Stimulated activated effector memory CD8-positive, alpha-beta T cell treated with anti-CD3 and anti-CD28 coated beads, Interleukin-12 subunit alpha, Interleukin-12 subunit beta, amount 100 ng/mL, for 72 hours (primary cell): ENCODE results near the gene LLGL2.
A peak's percentile ranks its signal among the peaks of the same experiment; 100 is the strongest.

Source experiments
- ATAC-seq: fragments of 150-1000 bp; cut with Tn5 transposase; 2 replicates; pipeline ENCODE4 v1.10.0; 2021
- DNase-seq, 2 donors: peaks; one replicate each; pipeline ENCODE4 v3.0.0; 2021 to 2022; ENCODE audit warnings: low spot score in 2 of 2
- H3K27ac Mint-ChIP-seq: one replicate; pipeline ENCODE4 v1.8.0; 2022; ENCODE audit warnings: mild to moderate bottlenecking, mixed read lengths
- H3K36me3 Mint-ChIP-seq: one replicate; pipeline ENCODE4 v1.8.0; 2022; ENCODE audit warnings: mild to moderate bottlenecking, mixed read lengths
- H3K4me1 Mint-ChIP-seq: one replicate; pipeline ENCODE4 v1.8.0; 2022; ENCODE audit warnings: mixed read lengths
- H3K4me3 Mint-ChIP-seq: one replicate; pipeline ENCODE4 v1.8.0; 2022; ENCODE audit warnings: mild to moderate bottlenecking, mixed read lengths
- H3K9me3 Mint-ChIP-seq: one replicate; pipeline ENCODE4 v1.8.0; 2022; ENCODE audit warnings: mixed read lengths

LLGL2 gene

DNA sequence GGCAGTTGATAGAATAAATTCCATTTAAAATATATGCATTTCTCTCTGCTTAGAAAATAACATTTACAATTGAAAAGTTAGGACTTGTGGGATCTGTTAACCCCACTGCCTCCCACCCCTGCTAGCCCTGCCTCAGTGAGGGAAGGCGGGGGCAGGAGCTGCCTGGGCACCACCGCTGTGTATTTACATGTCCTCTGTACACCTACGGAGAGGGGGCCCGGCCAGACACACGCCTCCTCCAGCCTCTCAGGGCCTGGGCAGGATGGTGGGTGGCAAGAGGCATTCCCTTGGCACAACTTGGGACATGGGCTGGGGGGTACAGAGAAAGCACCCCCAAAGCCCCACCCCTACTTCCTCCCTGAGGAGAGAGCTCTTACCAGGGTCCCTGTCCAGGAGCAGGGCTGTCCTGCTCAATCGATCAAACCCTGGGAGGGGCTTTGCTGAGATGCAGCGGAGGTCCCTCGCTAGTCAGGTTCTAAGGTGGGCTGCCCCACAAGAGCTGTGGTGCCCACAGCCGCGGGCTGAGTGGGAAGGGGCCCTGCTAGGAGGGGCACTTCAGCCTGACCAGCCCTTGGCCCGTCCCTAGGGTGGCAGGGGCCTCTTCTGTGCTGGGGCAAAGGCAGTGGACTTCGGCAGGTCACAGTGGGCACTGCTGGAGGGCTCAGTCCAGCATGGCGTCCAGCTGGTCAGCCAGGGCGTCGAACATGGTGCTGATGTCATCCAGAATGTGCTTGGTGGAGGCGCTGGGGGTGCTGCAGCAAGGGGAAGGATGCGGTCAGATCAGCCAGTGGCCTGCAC is 24.9 kb upstream of the LLGL2 start:
- Mint-ChIP-seq H3K27ac (no peak overlapping the region), H3K9me3 (no peaks in the 10 kb centered on the region), H3K36me3 (peaks cover 21% of the 10 kb centered on the region), H3K4me1 (no peaks in the 10 kb centered on the region), H3K4me3 (no peak overlapping the region)
- ATAC-seq, result no peak
- no peak for DNase-seq

DNA sequence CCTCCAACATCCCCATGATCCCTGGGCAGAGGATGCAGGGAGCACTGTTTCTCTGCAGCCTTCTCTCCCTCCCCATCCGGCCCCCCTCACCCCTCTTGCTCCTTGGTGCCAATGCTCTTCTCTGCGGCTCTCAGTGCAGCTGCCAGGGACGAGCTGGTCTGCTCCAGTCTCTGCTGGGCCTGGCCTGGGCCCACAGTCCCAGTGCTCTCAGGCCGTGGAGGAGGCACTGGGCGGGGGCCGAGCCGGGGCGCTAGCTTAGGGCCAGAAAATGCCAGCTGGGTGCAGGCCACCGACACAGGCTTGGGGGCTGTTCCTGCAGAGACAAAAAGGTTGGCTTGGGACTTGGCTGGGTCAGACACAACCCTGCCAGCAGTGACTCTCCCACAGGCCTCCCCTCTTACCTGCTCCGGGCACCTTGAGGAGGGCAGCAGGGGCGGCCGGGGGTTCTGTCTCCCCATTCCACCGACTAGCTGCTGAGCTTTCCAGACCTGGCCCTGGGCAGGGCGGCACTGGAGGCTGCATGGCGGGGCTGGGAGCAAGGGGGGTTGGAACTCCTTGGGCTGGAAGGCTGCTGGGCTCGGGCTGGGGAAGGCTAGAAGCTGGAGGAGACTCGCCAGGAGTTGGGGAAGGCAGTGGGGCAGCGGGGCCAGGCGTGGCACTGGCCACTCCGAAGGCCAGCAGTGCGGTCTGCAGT is 24.0 kb upstream of the LLGL2 start:
- H3K27ac Mint-ChIP-seq, result no peak overlapping the region
- ATAC-seq (no peak), DNase-seq (no peak)
- H3K4me3 Mint-ChIP-seq, result no peak overlapping the region
- H3K9me3 Mint-ChIP-seq, result no peaks in the 10 kb centered on the region
- H3K4me1 Mint-ChIP-seq, result no peaks in the 10 kb centered on the region
- H3K36me3 Mint-ChIP-seq, result peaks cover 15% of the 10 kb centered on the region

DNA sequence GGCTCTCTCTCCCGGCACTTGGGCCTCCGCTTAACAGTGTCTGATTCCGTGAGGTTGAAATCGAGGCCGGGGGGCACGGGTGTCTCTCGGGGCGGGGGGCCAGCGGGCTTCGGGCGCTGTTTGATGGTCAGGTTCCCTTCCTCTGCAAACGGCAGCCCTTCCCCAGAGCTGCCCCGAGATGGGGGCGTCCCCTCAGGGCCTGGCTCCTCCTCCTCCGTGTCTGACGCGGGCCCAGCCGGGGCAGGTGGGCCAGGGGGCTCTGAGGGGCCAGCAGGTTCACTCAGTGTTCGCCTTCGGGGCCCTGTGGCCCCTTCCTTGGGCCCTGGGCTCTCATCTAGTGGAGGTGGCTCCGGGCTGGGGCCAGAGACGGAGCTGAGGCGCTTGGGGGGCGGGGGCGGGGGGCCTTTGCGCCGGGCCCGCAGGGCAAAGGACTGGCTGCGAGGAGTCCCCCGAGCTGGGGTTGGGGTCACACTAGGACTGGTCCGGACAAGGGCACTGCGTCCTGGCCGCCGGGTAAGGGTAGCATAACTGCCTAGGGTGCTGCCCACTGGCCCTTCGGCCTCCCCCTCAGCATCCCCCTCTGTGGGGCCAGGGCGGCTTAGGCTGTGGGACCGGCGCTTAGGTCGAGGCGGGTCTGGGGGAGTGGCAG is 23.3 kb upstream of the LLGL2 start:
- no peak for DNase-seq

DNA sequence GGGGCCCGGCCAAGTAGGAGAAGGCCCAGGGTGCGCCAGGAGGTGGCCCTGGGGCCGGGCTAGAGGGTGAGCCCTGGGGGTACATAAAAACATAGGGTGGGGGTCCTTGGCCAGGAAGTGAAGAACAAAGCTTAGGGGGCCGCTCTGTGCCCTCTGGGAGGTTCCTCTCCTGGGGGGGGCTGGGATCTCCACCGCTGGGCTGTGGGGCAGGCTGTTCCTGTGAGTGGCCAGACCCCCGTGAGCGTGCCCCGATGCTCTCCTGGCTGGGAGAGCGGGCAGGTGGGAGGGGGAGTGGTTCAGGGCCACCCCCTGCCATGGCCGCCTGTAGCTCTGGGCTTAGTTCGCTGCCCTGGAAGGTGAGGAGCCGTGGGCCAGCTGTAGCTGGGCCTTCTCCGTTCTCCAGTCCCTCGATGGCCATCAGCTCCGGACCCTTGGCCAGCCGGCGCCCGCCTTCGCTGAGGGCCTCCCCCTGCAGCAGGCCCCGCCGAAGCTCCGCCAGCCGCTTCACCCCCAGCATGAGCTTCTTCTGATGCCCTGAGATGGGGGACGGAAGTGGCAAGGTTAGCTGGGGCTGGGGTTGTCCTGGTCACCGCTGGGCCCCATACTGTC is 22.7 kb upstream of the LLGL2 start:
- H3K4me1 Mint-ChIP-seq, result no peaks in the 10 kb centered on the region
- H3K4me3 Mint-ChIP-seq, result no peak overlapping the region
- peaks cover 2% of the 10 kb centered on the region for H3K36me3 Mint-ChIP-seq
- ATAC-seq (no peak), DNase-seq (no peak)
- no peak overlapping the region for H3K27ac Mint-ChIP-seq
- no peaks in the 10 kb centered on the region for H3K9me3 Mint-ChIP-seq

More for the DNA sequence above, 23.3 kb upstream of the LLGL2 start:
- no peak for ATAC-seq
- peaks cover 9% of the 10 kb centered on the region for H3K36me3 Mint-ChIP-seq
- no peak overlapping the region for H3K4me3 Mint-ChIP-seq
- no peaks in the 10 kb centered on the region for H3K9me3 Mint-ChIP-seq
- no peaks in the 10 kb centered on the region for H3K4me1 Mint-ChIP-seq
- no peak overlapping the region for H3K27ac Mint-ChIP-seq

DNA sequence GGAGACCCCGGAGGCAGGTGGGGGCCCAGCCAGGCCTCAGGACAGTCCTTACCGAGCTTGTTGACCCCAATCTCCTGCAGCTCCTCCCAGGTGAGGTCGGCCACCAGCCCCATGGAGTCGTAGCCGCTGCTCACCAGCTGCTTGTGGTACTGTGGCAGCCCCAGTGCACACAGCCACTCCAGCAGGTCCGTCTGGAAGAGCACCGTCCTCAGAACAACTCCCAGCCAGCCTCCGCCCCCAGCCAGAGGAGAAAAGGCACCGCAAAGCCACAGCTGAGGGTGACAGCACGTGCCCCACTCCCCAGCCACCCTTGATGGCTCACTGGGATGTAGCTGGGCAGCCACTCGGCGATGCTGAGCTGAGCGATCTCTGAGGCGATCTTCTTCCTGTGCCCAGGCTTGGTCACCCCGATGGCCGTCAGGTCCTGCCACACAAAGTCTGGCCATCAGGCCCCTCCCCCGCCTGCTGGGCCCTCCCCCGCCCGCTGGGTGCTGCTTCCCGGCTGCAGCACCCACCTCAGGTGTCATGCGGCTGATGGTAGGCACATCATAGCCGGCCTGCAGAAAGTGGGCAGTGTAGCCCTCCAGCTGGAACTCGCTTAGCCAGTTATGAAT is 22.1 kb upstream of the LLGL2 start:
- H3K27ac Mint-ChIP-seq, result no peak overlapping the region

DNA sequence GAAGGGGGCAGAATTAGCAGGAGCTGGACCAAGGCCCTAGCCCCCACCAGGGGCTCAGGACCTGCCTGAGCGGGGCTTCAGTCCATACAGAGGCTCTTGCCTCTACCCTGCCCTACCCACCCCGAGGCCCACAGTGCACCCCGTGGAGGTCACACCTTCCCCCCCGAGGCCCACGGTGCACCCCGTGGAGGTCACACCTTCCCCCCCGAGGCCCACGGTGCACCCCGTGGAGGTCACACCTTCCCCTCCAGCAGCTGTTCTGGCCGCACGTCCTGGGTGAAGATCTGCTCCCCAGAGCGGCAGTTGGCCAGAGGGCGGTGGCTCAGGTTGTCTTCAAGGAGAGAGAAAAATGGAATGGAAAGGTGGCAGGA is 21.5 kb upstream of the LLGL2 start:
- ATAC-seq (peak; percentile 29), DNase-seq (no peak)
- H3K36me3 Mint-ChIP-seq, result no peaks in the 10 kb centered on the region

More for the DNA sequence above, 22.1 kb upstream of the LLGL2 start:
- DNase-seq (no peak), ATAC-seq (no peak)
- Mint-ChIP-seq H3K4me3 (no peak overlapping the region), H3K9me3 (no peaks in the 10 kb centered on the region), H3K36me3 (no peaks in the 10 kb centered on the region), H3K4me1 (no peaks in the 10 kb centered on the region)

DNA sequence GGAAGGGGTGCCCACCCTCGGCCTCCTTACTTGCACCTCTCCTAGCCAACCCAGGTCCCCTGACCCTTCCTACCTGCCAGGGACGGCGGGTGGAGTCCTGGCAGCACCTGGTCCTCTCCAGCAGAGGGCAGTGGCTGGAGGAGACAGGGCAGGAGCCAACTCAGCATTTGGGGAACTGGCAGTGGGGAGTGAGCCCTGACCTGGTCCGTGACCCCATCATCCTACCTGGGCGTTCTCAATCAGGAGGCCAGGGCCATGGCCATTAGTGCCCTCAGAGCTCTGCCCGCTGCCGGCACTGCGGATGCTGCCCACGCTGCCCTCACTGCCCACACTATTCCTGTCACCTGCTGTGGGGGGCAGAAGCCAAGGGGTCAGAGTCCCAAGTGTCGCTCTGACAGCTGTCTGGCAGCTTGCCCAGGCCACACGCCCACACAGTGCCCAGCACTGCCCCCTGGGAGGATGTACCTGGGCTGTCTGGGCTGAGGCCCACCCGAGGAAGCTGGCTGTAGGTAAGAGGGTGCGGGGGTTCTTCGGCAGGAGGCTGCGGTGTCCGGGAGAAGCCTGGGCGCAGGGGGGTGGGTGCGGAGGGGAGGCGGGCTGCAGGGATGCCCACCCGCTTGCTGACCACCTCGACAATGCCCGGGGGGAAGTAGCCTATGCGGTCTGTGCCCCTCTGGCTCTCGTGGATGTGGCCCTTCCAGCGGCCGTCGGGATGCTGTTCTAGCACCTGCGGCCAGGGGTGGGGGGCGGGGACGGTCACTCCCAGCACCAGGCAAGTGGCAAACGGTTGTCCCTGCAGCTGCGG is 20.9 kb upstream of the LLGL2 start:
- no peak overlapping the region for H3K4me3 Mint-ChIP-seq
- DNase-seq, result peak in 1 of 2 donors; percentile 70

More for the DNA sequence above, 21.5 kb upstream of the LLGL2 start:
- no peaks in the 10 kb centered on the region for H3K4me1 Mint-ChIP-seq
- H3K9me3 Mint-ChIP-seq, result no peaks in the 10 kb centered on the region
- no peak overlapping the region for H3K4me3 Mint-ChIP-seq
- no peak overlapping the region for H3K27ac Mint-ChIP-seq

DNA sequence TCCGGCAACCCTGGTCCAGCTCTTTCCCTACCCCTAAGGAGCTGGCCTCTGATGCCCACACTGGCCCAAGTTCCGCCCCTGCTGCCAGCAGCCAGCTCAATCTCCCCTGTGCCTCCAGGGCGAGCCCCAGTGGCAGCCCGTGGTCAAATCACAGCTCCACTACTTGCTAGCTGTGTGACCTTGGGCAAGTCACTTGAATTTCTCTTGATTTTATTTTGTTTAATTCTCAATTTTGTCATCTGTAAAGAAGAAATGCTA is 20.4 kb upstream of the LLGL2 start:
- ATAC-seq (no peak), DNase-seq (no peak)
- H3K27ac Mint-ChIP-seq, result no peak overlapping the region
- H3K36me3 Mint-ChIP-seq, result no peaks in the 10 kb centered on the region
- H3K4me1 Mint-ChIP-seq, result peaks cover 5% of the 10 kb centered on the region
- no peak overlapping the region for H3K4me3 Mint-ChIP-seq
- H3K9me3 Mint-ChIP-seq, result no peaks in the 10 kb centered on the region

More for the DNA sequence above, 20.9 kb upstream of the LLGL2 start:
- H3K36me3 Mint-ChIP-seq, result no peaks in the 10 kb centered on the region
- H3K27ac Mint-ChIP-seq, result no peak overlapping the region
- no peaks in the 10 kb centered on the region for H3K9me3 Mint-ChIP-seq
- H3K4me1 Mint-ChIP-seq, result peaks cover 2% of the 10 kb centered on the region
- peak; percentile 61 for ATAC-seq

DNA sequence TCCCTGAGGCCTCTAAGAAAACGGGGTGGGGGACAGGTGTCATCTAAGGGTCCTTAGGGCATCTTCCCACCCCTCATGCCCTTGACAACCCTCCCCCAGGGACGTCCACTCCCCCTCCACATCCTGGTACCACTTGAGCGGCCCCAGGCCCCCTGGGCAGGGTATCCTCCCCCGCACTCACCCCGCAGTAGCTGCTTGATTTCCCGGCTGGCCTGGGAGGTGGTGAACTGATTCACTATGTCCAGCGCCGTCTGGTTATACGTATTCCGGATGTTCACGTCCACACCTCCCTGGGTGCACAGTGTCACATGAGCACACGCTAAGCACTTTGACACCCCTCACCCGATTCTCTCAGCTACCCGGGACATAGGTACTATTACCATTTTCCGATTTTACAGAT is 19.9 kb upstream of the LLGL2 start:
- ATAC-seq, result no peak
- H3K36me3 Mint-ChIP-seq, result no peaks in the 10 kb centered on the region
- DNase-seq, result no peak
- no peaks in the 10 kb centered on the region for H3K9me3 Mint-ChIP-seq
- no peak overlapping the region for H3K4me3 Mint-ChIP-seq
- peaks cover 5% of the 10 kb centered on the region for H3K4me1 Mint-ChIP-seq
- no peak overlapping the region for H3K27ac Mint-ChIP-seq

DNA sequence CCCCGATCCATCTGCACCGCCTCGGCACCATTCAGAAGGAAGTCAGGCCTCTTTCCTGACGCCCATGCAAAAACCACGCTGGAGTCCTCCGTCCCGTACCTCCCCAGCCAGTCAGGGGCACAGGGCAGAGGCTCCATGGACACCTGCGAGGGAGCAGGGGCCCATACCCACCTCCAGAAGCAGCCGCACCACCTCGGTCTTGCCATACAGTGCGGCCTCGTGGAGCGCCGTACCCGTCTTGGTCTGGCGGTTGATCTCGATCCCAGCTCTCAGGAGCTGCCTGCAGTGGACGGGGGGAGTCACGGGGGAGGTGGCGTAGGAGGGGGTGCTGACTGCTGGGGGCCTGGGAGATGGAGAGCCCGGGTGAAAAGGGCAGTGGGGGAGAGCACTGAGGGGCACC is 19.4 kb upstream of the LLGL2 start:
- Mint-ChIP-seq H3K36me3 (no peaks in the 10 kb centered on the region), H3K27ac (no peak overlapping the region), H3K9me3 (no peaks in the 10 kb centered on the region), H3K4me1 (peaks cover 5% of the 10 kb centered on the region), H3K4me3 (no peak overlapping the region)
- ATAC-seq (no peak), DNase-seq (no peak)

DNA sequence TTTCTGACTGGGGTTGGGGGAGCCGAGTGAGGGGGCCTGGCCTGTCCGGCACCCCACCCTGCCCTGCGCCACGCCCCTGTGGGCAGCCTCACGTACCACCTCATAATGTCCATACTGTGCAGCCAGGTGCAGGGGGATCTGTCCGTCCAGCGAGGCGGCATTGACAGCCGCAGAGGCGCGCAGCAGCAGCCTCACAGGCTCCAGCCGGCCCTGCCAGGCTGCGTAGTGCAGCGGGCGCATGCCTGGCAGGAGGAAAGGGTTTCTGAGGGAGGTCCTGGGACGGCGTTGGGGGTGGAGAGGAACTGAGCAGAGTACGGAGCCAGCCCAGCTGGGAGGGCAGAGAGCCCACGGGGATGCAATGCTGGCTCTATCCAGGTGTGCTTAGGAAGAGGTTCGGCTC is 18.6 kb upstream of the LLGL2 start:
- H3K9me3 Mint-ChIP-seq, result no peaks in the 10 kb centered on the region
- H3K36me3 Mint-ChIP-seq, result no peaks in the 10 kb centered on the region
- DNase-seq (no peak), ATAC-seq (no peak)
- H3K4me1 Mint-ChIP-seq, result peaks cover 5% of the 10 kb centered on the region
- H3K27ac Mint-ChIP-seq, result no peak overlapping the region
- no peak overlapping the region for H3K4me3 Mint-ChIP-seq

DNA sequence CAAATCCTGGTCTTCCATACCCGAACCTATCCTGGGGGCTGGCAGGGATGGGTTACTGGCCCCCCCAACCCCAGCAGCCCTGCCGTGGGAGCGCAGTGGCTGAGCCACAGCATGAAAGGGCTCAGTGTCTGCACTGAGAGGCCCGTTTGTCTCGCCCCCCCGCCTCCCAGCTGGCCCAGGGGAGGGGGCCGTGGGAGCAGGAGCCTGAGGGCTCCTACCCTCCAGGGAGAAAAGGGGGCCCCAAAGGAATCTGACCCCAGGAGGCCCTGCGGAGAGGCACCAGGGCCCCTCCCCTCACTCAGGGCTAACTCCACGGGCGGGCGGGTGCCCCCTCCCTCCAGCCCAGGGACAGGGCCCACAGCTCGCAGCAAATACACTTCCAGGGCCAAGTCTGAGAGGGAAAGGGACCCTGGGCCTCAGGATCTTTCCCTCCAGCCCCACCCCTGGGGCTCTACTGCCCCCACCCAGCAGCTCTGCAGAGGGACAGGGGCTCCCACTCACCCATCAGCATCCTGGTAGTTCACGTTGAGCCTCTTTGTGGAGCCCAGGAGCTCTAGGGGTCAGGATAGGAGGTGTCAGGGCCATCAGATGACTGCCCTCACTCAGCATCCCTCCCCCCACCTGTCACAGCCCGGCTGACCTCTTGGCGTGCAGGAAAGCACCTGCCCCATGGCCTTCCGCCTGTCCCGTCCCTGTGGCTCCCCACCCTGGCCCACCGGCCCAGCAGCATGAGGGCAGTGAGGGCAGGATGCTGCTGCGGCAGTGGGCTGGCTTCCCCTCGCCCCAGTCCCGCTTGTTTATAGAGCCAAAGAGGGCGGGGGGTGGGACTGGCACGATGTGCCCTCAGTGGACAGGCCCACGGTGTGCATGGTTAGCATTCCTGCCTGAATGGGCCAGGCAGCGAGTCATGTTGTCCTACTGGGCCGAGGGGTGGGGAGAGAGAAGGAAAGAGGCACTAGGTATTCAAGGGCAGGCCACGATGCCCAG is 17.5 kb upstream of the LLGL2 start:
- Mint-ChIP-seq H3K9me3 (no peaks in the 10 kb centered on the region), H3K4me1 (peaks cover 5% of the 10 kb centered on the region), H3K27ac (no peak overlapping the region), H3K4me3 (no peak overlapping the region), H3K36me3 (no peaks in the 10 kb centered on the region)
- DNase-seq, result no peak
- no peak for ATAC-seq

DNA sequence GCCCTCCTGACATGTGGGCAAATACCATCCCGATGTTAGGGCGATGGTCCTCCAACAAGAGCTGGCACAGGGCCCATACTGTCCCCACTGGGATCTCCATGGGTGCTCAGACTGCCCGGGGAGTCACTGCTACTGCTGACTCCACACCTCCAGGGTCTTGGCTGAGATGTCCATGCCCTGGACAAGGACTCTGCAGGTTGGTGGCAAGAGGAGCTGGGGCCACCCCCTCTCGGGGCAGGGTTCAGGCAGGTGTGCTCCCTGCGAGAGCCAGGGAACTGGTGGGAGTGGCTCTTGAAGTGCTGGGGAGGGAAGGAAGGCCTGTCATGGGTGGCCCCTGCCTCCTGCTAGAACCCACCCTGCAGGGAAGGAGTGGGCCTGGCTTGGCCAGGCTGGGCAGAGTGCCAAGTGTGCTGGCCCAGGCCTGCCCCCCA is 16.6 kb upstream of the LLGL2 start:
- DNase-seq, result no peak
- H3K4me1 Mint-ChIP-seq, result peaks cover 5% of the 10 kb centered on the region

More for the DNA sequence above, 16.6 kb upstream of the LLGL2 start:
- ATAC-seq, result no peak
- H3K36me3 Mint-ChIP-seq, result peaks cover 5% of the 10 kb centered on the region
- no peaks in the 10 kb centered on the region for H3K9me3 Mint-ChIP-seq
- H3K27ac Mint-ChIP-seq, result no peak overlapping the region
- no peak overlapping the region for H3K4me3 Mint-ChIP-seq
